H1 (cell line): ENCODE results near the gene VOPP1. TPM values are rescaled to one million over a fixed set of nuclear protein-coding genes. Genes with fewer than 3 reads are reported as not detected.

Source experiments
- CEBPB ChIP-seq: IDR thresholded peaks from 2 replicates; pipeline ENCODE4 v1.6.1; 2012; ENCODE audit warnings: low read depth, low read length
- FOSL1 ChIP-seq: IDR thresholded peaks from 2 replicates; pipeline ENCODE4 v1.6.1; 2011; ENCODE audit warnings: mild to moderate bottlenecking, low read depth, low read length, moderate library complexity; ENCODE audit not compliant: insufficient read depth
- JUND ChIP-seq: IDR thresholded peaks from 2 replicates; pipeline ENCODE4 v1.6.1; 2011; ENCODE audit warnings: mild to moderate bottlenecking, improper control_type of control experiment, low read length
- KDM5A ChIP-seq: fragments of 200-600 bp; IDR thresholded peaks from 2 replicates; pipeline ENCODE4 v1.7.1; 2012; ENCODE audit warnings: mild to moderate bottlenecking, low read length, inconsistent platforms, mixed read lengths
- POLR2A ChIP-seq, 2 experiments: IDR thresholded peaks; 1 replicate in 1 of 2; 2 replicates in 1 of 2; pipeline ENCODE4 v1.6.1; 2011; ENCODE audit warnings: low read depth in 2 of 2, low read length in 2 of 2, mild to moderate bottlenecking in 2 of 2; ENCODE audit errors: control extremely low read depth in 1 of 2
- POU5F1 ChIP-seq: IDR thresholded peaks from 2 replicates; pipeline ENCODE4 v1.6.1; 2011; ENCODE audit warnings: low read depth, mild to moderate bottlenecking, low read length, moderate library complexity
- polyA plus RNA-seq, 7 experiments: library from polyadenylated mRNA; depleted of rRNA in 3 of 7; stranded (reverse) in 5 of 7; unstranded in 2 of 7; fragments of >200 nt in 5 of 7; fragments of 200-250 nt in 2 of 7; gene quantifications; 1 replicate in 5 of 7; 2 replicates in 1 of 7; 4 replicates in 1 of 7; pipeline versions ENCODE4 v1.2.1 to v1.2.3, GENCODE V29; 2011 to 2013; ENCODE audit warnings: missing spikeins in 2 of 7, mixed read lengths in 2 of 7
- total RNA-seq: library from RNA; stranded (reverse); fragmentation: NEBNext Ultra II Directional; extraction: Animal tissue kit (Norgen Biotek cat#: 25700); gene quantifications from 2 replicates; pipeline ENCODE4 v1.2.1, GENCODE V29; 2021
- TF ChIP-seq, protein P1 (sequence below): fragments of 300-600 bp; sonication (generic); IDR thresholded peaks from 2 replicates; pipeline ENCODE4 v1.7.1; 2012; ENCODE audit warnings: low read length, moderate library complexity, mild to moderate bottlenecking, inconsistent platforms; ENCODE audit not compliant: insufficient replicate concordance

Gene VOPP1
- total and polyA plus RNA-seq, 2 of the 8 experiments (the other 6 are each of a cell fraction or from before 2014, with no cell fraction given), result 44.7 to 83.0 TPM

DNA sequence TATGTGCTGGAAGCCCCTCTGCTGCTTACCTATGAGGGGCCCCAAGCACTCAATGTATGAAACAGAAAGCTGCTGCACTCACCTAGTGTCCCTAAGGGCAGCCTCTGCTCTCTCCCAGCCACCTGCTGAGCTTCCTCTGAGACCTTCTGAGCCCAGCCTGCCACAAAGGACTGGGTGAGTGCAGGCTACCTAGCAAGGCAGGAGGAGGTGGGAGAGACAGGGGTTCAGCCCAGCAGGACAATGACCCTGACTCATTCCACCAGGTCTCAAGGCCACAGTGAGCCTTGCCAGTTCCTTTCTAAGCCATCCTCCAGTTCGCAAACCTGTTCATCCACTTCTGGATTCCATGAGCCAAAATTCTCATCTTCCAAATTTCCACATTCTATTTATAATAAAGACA, 16.3 kb downstream of the VOPP1 start (continued):
- TF ChIP-seq, protein P1, sequence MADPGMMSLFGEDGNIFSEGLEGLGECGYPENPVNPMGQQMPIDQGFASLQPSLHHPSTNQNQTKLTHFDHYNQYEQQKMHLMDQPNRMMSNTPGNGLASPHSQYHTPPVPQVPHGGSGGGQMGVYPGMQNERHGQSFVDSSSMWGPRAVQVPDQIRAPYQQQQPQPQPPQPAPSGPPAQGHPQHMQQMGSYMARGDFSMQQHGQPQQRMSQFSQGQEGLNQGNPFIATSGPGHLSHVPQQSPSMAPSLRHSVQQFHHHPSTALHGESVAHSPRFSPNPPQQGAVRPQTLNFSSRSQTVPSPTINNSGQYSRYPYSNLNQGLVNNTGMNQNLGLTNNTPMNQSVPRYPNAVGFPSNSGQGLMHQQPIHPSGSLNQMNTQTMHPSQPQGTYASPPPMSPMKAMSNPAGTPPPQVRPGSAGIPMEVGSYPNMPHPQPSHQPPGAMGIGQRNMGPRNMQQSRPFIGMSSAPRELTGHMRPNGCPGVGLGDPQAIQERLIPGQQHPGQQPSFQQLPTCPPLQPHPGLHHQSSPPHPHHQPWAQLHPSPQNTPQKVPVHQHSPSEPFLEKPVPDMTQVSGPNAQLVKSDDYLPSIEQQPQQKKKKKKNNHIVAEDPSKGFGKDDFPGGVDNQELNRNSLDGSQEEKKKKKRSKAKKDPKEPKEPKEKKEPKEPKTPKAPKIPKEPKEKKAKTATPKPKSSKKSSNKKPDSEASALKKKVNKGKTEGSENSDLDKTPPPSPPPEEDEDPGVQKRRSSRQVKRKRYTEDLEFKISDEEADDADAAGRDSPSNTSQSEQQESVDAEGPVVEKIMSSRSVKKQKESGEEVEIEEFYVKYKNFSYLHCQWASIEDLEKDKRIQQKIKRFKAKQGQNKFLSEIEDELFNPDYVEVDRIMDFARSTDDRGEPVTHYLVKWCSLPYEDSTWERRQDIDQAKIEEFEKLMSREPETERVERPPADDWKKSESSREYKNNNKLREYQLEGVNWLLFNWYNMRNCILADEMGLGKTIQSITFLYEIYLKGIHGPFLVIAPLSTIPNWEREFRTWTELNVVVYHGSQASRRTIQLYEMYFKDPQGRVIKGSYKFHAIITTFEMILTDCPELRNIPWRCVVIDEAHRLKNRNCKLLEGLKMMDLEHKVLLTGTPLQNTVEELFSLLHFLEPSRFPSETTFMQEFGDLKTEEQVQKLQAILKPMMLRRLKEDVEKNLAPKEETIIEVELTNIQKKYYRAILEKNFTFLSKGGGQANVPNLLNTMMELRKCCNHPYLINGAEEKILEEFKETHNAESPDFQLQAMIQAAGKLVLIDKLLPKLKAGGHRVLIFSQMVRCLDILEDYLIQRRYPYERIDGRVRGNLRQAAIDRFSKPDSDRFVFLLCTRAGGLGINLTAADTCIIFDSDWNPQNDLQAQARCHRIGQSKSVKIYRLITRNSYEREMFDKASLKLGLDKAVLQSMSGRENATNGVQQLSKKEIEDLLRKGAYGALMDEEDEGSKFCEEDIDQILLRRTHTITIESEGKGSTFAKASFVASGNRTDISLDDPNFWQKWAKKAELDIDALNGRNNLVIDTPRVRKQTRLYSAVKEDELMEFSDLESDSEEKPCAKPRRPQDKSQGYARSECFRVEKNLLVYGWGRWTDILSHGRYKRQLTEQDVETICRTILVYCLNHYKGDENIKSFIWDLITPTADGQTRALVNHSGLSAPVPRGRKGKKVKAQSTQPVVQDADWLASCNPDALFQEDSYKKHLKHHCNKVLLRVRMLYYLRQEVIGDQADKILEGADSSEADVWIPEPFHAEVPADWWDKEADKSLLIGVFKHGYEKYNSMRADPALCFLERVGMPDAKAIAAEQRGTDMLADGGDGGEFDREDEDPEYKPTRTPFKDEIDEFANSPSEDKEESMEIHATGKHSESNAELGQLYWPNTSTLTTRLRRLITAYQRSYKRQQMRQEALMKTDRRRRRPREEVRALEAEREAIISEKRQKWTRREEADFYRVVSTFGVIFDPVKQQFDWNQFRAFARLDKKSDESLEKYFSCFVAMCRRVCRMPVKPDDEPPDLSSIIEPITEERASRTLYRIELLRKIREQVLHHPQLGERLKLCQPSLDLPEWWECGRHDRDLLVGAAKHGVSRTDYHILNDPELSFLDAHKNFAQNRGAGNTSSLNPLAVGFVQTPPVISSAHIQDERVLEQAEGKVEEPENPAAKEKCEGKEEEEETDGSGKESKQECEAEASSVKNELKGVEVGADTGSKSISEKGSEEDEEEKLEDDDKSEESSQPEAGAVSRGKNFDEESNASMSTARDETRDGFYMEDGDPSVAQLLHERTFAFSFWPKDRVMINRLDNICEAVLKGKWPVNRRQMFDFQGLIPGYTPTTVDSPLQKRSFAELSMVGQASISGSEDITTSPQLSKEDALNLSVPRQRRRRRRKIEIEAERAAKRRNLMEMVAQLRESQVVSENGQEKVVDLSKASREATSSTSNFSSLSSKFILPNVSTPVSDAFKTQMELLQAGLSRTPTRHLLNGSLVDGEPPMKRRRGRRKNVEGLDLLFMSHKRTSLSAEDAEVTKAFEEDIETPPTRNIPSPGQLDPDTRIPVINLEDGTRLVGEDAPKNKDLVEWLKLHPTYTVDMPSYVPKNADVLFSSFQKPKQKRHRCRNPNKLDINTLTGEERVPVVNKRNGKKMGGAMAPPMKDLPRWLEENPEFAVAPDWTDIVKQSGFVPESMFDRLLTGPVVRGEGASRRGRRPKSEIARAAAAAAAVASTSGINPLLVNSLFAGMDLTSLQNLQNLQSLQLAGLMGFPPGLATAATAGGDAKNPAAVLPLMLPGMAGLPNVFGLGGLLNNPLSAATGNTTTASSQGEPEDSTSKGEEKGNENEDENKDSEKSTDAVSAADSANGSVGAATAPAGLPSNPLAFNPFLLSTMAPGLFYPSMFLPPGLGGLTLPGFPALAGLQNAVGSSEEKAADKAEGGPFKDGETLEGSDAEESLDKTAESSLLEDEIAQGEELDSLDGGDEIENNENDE, result no peak
- TF ChIP-seq POLR2A (IDR thresholded peaks at IDR 0.05; ENCODE audit: control extremely low read depth in 1 of 2, low read depth in 2 of 2, low read length in 2 of 2) (no peak), FOSL1 (no peak), POU5F1 (no peak), JUND (no peak), CEBPB (no peak), KDM5A (no peak)
